Nephron (organoid): Measurements from ENCODE around the gene LMOD2.

Source experiments
- H3K27ac Mint-ChIP-seq, 3 experiments: 2 replicates each; pipeline ENCODE4 v1.8.0; 2020; ENCODE audit warnings: mixed read lengths in 3 of 3, mild to moderate bottlenecking in 2 of 3, moderate library complexity in 1 of 3
- H3K27me3 Mint-ChIP-seq: 2 replicates; pipeline ENCODE4 v1.8.0; 2021; ENCODE audit warnings: low read depth, mild to moderate bottlenecking, moderate library complexity, mixed read lengths
- H3K36me3 Mint-ChIP-seq: 2 replicates; pipeline ENCODE4 v1.8.0; 2020; ENCODE audit warnings: low read depth, mixed read lengths
- H3K4me1 Mint-ChIP-seq: 2 replicates; pipeline ENCODE4 v1.8.0; 2020; ENCODE audit warnings: mixed read lengths
- H3K4me3 Mint-ChIP-seq, 3 experiments: 2 replicates each; pipeline ENCODE4 v1.8.0; 2020; ENCODE audit warnings: mild to moderate bottlenecking in 3 of 3, mixed read lengths in 3 of 3, moderate library complexity in 2 of 3
- H3K9me3 Mint-ChIP-seq: 2 replicates; pipeline ENCODE4 v1.8.0; 2020; ENCODE audit warnings: mixed read lengths
- CTCF ChIP-seq, 3 experiments: fragments of 200-600 bp; sonication (generic); IDR thresholded peaks; one replicate each; pipeline ENCODE4 v1.5.0; 2021; ENCODE audit warnings: antibody characterized with exemption in 3 of 3; ENCODE audit not compliant: unreplicated experiment in 3 of 3

Gene LMOD2

DNA sequence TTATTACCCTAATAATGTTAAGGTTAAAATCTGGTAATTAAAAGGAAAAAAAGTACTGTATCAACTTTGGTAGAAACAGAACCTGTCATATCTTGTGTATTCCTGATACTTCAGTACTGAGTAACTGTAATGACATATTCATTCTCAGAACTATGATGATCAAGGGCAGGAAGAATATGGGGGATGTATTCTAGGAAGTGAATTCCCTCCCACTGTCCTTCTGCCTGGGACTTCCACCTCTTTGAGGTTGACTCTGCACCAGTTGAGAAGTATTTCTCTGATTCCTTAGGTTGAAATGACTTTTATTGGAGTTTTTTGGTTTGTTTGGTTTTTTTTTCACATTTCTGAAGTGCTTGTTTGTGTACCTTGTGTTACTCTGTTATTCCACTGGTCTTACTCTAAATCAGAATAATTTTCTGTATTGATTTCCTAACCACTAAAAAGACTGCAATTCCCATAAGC is 56.2 kb downstream of the LMOD2 start:
- H3K27ac Mint-ChIP-seq, result peak overlapping the region; percentile 15 to 79 (median 48)
- no peaks in the 10 kb centered on the region for H3K27me3 Mint-ChIP-seq
- H3K4me3 Mint-ChIP-seq, result no peak overlapping the region
- H3K4me1 Mint-ChIP-seq, result peaks cover 31% of the 10 kb centered on the region
- H3K36me3 Mint-ChIP-seq, result peaks cover 21% of the 10 kb centered on the region
- H3K9me3 Mint-ChIP-seq, result no peaks in the 10 kb centered on the region
- TF ChIP-seq CTCF (IDR thresholded peaks at IDR 0.05; ENCODE audit: unreplicated experiment in 3 of 3), result no peak

- no peak overlapping the region for H3K4me3 Mint-ChIP-seq
- peaks cover 31% of the 10 kb centered on the region for H3K4me1 Mint-ChIP-seq
- no peaks in the 10 kb centered on the region for H3K27me3 Mint-ChIP-seq
- H3K9me3 Mint-ChIP-seq, result no peaks in the 10 kb centered on the region
- H3K36me3 Mint-ChIP-seq, result peaks cover 25% of the 10 kb centered on the region
- H3K27ac Mint-ChIP-seq, result peak overlapping the region; percentile 15 to 79 (median 23)
- no peak for TF ChIP-seq CTCF (IDR thresholded peaks at IDR 0.05; ENCODE audit: unreplicated experiment in 3 of 3)
Observed at GRCh38 chr7:123712619-123713018, 57.0 kb downstream of the LMOD2 start.
